GM21526 (cell line): ENCODE results near the gene MESP1.

Experiments
- ATAC-seq: cut with Tn5 transposase; IDR thresholded peaks from one replicate; pipeline ENCODE4 v1.9.1; 2021; ENCODE audit warnings: moderate library complexity; ENCODE audit not compliant: unreplicated experiment, low FRiP score

Gene MESP1

DNA sequence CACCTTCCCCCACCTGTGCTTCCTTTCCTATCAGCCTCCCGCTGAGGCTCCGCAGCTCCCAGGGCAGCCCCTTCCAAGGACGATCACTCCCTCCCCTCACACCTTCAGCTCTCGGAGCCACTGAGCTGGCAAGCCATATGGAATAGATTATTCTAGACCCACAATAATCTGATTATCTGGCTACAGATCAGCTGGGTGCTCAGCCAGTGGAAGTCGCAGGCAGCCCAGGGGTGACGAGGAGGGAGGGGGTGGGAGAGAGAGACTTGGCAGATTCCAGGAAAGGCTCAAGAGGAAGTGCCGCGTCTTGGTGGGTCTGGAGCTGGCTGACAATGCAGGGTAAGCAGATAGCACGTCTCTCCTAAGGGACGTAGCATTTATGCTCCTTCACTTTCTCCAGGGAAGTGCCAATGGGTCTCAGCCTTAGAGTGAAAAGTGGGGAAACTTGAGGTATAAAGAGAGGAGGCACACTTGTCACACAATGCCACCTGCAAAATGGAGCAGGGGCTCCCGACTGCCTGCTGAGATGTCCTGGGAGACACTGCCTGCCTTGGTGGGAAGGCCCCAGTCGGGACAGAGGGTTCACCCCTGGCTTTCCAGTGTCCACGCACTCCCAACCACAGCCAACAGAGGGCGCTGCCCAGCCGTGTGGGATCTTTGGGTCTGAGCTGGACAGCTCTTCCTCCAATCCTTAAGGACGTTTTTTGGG, 9.4 kb upstream of the MESP1 start:
- peak; percentile 63 for ATAC-seq

DNA sequence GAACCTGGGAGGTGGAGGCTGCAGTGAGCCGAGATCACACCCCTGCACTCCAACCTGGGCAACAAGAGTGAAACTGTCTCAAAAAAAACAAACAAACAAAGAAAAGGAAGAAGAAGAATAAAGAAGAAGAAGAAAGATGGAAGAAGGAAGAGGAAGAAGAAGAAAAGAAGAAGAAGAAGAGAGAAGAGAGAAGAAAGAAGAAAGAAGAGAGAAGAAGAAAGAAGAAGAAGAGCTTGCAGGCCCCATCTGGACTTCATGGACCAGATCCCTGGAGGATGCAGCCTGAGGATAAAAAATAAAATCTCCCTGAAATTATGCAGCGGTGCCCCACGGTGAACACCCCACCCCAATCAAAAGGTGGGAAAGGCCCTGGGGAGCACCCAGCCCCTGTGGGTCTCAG, 8.8 kb upstream of the MESP1 start:
- ATAC-seq, result no peak

- no peak for ATAC-seq
Observed at GRCh38 chr15:89758981-89759380, 7.9 kb upstream of the MESP1 start.

DNA sequence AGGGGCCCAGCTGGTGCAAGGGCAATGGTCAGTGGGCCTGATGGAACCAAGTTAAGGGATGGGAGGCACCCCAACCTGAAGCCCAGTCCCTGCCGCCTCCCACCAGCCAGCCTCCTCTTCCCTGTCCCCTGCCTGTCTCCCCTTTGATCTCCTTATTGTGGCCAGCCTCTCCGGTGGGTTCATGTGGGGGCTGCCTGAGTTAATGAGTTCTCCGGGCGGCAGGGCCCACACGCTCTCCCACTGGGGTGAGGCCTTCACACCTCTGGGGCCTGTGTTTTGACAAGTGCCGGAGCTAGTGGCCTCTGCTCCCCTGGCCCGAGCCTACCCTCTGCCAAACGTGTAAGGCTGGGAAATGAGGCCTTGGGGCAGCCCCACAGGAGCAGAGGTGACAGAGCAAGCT, 7.2 kb upstream of the MESP1 start:
- no peak for ATAC-seq

GRCh38 chr15:89756897-89757296, 5.8 kb upstream of the MESP1 start:
- ATAC-seq, result no peak

GRCh38 chr15:89755701-89756100, 4.7 kb upstream of the MESP1 start:
- ATAC-seq, result no peak

DNA sequence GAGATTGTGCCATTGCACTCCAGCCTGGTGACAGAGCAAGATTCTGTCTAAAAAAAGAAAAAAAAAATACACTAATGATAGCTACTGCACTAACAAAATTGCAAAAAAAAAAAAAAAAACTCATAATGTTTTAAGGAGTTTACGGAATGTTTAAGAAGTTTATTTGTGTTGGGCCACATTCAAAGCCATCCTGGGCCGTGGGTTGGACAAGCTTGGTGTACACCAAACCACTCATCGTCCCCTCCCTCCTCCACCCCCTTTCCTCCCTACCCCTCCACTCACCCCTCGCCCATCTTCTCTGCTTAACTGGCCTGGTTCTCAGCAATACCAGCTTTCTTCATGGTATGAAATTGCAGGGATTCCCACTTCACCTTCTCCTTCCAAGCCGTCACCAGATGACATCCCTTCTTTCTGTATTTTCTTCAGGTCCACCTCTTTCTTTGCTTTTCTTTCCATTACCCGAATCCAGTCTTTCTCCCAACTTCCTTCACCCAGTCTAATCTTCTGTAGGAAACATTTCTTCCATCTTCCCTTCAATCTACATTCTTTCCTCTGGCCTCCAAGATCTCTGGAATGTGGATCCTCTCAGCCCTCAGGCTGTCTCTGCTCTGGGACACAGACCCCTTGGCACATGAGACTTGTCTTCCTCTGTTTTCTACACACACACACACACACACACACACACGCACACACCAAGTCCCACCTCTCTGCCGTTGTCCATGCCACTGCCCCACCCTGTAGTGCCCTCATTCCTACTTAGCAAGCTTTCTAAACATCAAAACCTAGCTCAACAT, 3.5 kb upstream of the MESP1 start:
- ATAC-seq, result no peak

DNA sequence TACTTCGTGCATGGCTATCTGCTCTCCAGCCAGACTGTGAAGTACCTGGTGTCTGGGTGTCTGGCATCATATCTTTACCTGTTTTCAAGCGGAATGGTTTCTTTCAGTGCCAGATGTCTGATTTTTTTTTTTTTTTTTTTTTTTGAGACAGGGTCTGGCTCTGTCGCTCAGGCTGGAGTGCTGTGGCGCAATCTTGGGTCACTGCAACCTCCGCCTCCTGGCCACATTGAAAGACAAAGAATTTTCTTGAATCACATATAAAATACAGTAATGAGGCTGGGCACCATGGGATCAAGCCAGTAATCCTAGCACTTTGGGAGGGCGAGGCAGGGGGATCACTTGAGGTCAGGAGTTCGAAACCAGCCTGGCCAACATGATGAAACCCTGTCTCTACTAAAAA, 2.8 kb upstream of the MESP1 start:
- ATAC-seq, result no peak

DNA sequence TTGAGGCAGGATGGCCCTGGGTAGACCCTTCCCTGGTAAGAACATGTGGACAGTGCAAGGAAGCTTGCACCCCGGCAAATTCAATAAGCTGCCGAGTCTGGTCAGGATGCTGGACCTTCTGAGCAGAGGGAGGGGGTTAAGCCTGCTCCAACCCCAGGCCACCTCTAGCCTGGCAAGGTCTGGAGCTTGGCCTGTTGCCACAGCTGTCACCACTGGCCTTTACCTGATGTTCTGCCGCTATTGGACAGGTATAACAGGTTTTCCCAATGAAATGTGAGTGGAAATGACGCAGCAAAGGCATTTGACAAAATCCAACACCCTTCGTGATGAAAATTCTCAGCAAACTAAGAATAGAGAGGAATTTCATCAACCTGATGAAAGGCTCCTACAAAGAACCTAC, 699 bp upstream of the MESP1 start:
- ATAC-seq, result no peak

DNA sequence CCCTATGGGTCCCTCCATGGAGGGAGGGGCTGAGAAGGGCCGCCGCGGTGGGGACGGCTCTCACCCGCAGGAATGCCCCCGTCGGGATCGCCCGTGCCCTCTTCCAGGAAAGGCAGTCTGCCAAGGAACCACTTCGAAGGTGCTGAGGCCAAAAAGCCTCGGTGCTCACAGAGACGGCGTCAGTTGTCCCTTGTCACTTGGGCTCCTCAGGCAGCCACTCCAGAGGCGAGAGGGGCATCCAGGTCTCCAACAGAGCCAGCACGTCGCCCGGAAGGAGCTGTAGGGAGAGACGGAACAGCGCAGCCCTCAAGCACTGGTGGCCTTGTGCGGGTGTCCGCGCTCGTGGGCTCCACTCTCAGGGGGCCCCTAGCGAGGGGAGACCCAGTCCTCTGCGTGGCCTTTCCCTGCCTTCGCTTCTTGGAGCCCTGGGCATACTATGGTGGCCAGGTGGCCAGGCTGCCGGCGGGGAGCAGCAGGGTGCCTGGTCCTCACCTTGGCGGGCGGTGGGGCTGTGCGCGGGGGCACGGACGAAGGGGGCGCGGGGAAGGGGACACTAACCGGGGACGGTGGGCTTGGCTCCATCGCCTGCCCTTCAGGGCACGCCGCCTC, 994 bp downstream of the MESP1 start:
- ATAC-seq, result no peak

- no peak for ATAC-seq
Observed at GRCh38 chr15:89749526-89749925, 1.5 kb downstream of the MESP1 start.

DNA sequence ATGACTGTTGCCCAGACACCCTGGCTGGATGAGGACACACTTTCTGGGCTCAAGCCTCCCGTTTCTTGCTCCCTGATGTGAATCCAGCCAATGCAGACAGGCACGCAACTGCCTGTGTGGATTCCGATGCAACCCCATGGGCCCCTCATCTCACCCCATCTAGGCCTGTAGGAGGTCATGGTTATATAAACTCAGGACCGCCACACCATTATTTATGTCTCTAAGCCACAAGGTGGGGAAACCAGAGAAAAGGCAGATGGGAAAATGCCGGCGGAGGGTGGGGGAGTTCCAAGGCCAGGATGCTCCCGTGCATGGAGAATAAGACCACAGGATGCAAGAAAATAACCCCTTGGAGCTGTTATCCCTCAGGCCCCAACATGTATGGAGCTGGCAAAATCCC, 2.0 kb downstream of the MESP1 start:
- ATAC-seq, result no peak

DNA sequence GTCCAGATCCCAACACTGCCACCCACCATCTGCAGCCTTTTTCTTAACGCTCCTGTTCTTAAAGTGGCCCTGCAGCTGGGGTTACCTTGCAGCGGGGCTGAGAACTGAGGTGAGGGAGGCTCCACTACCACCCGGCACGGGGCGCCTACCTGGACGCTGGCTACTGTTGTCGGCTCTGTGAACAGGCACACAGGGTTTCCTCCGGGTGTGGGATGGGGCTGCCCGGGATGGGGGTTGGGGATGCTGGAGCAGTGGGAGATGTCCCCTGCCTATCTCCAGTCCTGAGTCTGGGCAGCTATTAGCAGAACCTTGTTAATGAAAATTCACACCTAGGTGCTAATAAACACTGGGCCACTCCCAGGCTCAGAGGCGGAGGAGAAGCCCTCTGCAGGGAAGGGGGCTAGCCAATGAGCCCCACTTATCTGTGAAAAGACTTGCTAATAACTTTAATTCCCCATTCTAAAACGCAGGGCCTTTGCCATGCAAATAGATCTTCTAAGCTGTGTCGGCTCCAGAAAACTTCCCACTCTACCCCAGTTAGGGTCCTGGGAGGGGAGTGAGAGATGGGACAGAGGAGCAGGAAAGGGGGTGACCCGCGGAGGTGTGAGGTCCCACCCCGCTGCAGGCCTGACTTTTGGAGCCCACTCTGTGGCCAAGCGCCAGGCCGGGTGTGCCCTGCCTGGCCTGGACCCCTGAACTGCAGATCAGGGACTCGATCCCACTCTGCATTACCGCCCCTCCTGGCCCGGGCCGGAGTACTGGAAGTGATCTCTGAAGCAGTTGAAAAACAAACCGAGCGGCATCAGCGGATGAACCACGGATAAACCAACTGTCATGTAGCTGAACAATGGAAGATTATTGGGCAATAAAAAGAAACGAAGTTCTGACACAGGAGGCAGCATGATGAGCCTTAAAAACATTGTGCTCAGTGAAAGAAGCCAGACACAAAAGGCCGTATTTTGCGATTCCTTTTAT, 3.1 kb downstream of the MESP1 start:
- no peak for ATAC-seq

DNA sequence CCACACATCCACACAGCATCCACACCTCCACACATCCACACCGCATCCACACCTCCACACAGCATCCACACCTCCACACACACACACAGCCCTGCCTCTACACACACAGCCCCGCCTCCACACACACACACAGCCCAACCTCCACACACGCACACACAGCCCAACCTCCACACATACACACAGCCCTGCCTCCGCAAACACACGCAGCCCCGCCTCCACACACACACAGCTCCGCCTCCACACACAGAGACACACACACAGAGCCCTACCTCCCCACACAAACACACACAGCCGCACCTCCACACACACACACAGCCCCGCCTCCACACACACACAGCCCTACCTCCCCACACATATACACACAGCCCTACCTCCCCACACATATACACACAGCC, 4.7 kb downstream of the MESP1 start:
- no peak for ATAC-seq

- no peak for ATAC-seq
Observed at GRCh38 chr15:89745768-89746167, 5.3 kb downstream of the MESP1 start.

DNA sequence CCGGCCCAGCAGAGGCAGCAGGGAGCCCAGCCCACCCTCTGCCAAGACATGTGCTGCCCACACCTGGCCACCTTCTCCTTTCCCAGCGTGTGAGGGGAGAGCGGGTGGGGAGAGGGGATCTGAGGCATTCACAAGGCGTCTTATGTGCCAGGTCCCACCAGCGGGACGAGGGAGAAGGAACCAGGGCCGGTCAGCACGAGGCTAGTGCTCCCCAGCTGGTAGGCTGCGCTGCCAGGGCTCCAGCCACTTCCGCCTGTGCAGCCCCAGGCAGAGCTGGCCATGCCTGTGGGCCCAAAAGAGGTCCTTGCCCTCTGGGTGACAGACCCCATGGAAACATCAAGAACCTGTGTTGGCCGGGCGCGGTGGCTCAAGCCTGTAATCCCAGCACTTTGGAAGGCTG, 5.9 kb downstream of the MESP1 start:
- no peak for ATAC-seq

DNA sequence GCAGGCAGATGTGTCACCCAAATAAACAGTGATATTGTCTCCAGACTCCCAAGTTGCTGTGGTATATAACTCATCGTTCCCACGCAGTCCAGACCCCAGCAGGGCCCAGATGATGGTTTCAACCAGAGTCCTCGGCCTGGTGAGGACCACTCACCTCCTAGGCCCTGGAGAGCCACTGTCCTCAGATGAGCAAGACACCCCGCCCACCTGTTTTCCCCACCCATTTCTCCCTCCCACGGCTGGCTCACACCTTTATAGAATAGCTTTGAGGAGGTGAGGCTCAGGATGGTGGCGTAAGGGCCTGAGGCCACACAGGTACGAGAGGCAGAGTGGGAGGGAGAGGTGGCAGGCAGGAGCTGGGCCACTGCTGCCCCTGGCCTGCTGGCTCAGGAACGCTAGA, 7.5 kb downstream of the MESP1 start:
- ATAC-seq, result no peak

- ATAC-seq, result no peak
Observed at GRCh38 chr15:89743011-89743410, 8.0 kb downstream of the MESP1 start.

- no peak for ATAC-seq
Observed at GRCh38 chr15:89740137-89740536, 10.9 kb downstream of the MESP1 start.

GRCh38 chr15:89735773-89736172, 15.3 kb downstream of the MESP1 start:
- no peak for ATAC-seq
